ENCODE measurements around the gene CABP4.
"Not testable (repeated sequence)": the region's sequence is repeated elsewhere in the genome, so short reads cannot be mapped to it uniquely, and the experiment has no call there.

Gene CABP4

DNA sequence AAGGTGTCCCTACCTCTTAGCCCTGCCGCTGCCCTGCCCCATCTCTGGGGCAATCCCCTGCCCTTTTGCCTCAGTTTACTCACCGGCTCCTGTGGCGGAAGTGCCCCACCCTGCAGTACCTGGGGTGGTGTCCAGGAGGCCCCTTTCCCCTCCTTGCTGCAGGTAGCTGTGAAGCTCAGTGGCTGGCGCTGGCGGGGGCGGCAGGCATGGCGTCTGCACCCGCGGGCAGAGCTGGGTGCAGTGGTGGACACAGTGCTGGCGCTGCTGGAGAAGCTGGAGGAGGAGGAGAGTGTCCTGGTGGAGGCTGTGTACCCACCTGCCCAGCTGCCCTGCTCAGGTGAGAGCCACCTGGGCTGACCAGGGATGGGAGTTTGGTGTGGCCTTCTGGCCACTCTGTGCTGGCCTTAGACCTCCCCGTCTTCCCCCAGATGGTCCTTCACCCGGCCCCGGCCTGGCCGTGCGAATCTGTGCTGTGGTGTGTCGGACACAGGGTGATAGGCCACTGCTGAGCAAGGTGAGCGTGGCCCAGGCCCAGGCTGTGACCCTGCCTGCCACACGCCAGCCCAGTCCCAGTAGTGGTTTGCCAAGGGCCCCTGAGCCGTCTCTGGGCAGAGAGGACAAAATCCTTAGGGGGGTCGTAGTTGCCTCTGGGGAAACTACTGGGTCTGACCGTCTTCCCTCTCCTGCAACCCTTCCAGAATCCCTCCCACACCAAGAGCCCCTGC lies 35.7 kb upstream of the CABP4 start:
- DNase-seq (ENCODE audit: low read depth, low spot score) = no peak

DNA sequence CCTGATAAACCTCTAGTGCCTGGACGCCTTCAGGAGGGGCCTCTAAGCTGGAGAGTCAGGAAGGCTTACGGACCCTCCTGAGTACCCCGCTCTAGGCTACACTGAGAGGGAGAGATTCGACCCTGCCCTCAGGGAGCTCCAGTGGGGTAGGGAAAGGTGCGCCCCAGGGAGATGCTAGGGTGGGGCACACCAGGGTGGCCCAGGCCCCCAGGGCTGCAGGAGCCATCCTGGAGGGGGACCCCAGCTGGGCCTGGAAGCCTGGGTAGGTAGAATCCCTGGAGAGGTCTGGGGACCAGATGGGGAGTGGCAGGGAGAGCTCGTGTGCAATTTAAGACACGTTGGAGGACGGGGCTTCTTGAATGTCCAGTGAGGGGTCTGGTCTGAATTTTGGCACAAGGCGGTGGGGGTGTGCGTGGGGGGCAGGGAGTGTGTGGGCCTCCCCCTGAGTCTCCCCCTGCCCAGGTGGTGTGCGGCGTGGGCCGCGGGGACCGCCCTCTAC lies 35.0 kb upstream of the CABP4 start:
- DNase-seq (ENCODE audit: low read depth, low spot score) = no peak

DNA sequence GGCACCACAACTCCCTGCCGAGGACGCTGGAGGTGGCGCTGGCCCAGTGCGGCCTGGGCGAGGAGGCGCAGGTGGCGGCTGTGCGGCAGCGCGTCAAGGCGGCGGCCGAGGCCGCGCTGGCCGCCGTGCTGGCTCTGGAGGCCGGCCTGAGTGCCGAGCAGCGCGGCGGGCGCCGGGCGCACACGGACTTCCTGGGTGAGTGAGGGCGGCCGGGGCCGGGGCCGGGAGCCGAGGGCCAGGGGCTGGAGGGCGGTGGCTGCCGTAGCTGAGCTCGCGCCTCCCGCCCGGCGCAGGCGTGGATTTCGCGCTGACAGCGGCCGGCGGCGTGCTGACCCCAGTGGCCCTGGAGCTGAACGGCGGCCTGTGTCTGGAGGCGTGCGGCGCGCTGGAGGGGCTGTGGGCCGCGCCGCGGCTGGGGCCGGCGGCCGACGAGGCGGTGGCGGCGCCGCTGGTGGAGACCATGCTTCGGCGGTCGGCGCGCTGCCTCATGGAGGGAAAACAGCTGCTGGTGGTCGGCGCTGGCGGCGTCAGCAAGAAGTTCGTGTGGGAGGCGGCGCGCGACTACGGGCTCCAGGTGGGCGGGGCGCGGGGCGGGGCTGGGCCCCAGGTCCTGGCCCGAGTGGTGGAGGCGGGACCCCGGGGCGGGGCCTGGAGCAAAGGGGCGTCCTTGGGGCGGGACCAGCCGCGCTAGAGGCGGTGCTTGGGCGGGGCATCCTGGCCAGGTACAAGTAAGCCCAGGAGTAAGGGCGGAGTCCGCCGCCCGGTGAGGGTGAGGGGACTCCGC lies 34.3 kb upstream of the CABP4 start:
- DNase-seq (ENCODE audit: low read depth, low spot score) = peak; percentile 74

DNA sequence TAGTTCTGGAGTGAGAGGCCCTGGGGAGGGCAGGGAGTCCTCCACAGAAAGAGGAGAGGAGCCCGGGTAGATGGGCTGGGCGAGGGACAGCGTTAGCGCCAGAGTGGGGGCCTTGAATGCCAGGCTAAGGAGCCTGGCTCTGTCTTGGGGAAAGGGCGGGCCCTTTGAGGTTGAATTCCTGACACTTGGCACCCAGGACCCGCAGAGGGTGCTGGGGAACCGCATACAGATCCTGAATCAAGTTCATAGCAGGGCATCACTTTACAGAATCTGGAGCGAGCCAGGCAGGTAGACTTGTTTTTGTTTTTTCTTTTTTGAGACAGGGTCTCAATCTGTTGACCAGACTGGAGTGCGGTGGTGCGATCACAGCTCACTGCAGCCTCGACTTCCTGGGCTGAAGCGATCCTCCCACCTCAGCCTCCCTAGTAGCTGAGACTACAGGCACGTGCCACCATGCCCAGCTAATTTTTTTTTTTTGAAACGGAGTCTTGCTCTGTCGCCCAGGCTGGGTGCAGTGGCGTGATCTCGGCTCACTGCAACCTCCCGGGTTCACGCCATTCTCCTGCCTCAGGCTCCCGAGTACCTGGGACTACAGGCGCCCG lies 33.6 kb upstream of the CABP4 start:
- no peak for DNase-seq (ENCODE audit: low read depth, low spot score)

DNA sequence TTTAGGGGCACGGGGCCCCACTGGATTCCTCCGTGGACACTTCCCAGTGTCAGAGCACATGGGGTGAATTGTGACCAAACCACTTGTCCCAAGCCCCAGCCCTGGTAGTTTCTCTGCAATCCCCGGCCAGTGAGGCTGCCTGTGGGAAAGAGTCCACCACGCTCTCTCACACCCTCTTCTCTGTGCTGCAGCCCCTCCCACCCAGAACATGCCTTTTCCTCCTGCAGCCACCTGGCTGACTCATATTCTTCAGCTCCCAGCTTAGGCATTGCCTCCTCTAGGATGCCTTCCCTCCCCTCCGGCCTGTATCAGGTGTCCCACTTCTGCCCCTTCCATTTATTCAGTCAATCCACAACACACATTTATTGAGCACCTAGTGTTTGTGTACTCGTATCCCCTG lies 32.3 kb upstream of the CABP4 start:
- no peak for DNase-seq (ENCODE audit: low read depth, low spot score)

DNA sequence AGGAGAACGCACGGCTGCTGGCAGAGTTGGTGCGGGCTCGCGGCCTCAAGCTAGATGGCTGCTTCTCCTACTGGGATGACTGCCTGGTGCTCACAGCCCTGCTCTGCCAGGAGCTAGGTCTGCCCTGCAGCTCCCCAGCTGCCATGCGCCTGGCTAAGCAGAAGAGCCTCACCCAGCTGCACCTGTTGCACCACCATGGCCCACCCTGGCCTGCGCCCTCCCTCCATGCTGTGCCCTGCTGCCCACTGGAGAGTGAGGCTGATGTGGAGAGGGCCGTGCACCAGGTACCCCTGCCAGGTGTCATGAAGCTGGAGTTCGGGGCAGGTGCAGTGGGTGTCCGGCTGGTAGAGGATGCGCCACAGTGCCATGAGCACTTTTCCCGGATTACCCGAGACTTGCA lies 31.7 kb upstream of the CABP4 start:
- no peak for DNase-seq (ENCODE audit: low read depth, low spot score)

DNA sequence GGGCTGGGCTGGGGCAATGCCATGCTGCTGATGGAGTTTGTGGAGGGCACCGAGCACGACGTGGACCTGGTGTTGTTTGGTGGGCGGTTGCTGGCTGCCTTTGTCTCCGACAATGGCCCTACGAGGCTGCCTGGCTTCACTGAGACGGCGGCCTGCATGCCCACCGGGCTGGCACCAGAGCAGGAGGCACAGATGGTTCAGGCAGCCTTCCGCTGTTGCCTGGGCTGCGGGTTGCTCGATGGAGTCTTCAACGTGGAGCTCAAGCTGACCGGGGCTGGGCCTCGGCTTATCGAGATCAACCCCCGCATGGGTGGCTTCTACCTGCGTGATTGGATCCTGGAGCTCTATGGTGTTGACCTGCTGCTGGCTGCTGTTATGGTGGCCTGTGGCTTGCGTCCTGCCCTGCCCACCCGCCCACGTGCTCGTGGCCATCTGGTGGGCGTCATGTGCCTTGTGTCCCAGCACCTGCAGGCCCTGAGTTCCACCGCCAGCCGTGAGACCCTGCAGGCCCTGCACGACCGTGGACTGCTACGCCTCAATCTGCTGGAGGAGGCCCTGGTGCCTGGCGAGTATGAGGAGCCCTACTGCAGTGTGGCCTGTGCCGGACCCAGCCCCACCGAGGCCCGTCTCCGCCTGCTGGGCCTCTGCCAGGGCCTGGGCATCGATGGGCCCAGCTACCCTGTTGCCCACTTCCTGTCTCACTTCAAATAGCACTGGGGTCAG lies 31.1 kb upstream of the CABP4 start:
- DNase-seq (ENCODE audit: low read depth, low spot score) = no peak

DNA sequence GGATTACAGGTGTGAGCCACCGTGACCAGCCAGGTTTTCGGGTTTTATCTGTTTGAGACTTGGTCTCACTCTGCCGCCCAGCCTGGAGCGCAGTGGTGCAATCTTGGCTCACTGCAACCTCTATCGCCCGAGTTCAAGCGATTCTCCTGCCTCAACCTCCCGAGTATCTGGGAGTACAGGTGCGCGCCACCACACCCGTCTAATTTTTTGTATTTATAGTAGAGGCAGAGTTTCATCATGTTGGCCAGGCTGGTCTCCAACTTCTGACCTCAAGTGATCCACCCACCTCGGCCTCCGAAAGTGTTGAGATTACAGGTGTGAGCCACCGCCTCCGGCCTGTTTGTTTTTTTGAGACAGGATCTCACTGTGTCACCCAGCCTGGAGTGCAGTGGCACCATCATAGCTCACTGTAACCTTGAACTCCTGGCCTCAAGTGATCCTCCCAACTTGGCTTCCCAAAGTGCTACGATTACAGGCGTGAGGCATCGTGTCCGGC lies 27.7 kb upstream of the CABP4 start:
- DNase-seq (ENCODE audit: low read depth, low spot score) = not testable (repeated sequence)

DNA sequence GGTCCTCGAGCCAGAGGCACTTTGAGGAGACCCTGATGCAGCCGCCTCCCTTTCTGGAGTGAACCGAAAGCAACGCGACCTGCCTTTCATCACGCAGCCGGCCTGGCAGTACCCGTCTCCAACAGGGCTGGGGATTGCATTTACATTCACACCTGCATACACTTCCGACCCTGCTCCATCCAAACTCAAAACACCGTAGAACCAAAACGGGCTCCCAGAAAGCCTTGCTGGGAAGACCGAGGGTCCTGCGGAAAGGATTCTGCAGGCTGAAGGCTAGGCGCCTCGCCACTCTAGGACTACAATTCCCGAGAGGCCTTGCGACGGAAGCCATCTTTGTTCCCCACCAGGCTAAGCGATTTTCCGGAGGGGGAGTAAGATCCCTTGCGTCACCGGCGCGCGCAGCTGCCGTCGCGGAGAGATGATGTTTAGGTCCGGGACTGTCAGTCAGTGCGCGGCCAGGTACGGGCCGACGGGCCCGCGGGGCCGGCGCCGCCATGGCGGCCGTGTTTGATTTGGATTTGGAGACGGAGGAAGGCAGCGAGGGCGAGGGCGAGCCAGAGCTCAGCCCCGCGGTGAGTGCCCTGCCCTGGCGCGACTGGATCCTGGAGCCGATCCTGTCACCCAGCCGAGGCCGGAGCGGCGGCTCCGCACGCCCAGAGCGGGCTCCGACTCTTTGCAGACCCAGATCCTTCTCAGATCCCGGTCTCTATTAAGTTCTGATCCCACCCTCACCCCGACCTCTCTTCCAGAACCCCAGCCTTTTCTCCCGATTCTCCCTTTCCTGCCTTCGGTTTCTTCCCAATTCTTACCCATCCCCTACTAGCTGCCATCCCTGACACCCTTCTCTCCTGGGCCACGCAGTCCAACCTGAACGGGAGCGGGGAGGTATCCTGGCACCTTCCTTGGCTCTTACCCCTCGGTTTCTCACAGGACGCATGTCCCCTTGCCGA lies 26.8 kb upstream of the CABP4 start, which contains the start of gene RPS6KB2:
RPS6KB2 (plus strand) TSS at position 443 of the 950 bp plus-strand sequence; CDS start at position 495, 52 bp downstream.
- peak; percentile 93 for DNase-seq (ENCODE audit: low read depth, low spot score)

DNA sequence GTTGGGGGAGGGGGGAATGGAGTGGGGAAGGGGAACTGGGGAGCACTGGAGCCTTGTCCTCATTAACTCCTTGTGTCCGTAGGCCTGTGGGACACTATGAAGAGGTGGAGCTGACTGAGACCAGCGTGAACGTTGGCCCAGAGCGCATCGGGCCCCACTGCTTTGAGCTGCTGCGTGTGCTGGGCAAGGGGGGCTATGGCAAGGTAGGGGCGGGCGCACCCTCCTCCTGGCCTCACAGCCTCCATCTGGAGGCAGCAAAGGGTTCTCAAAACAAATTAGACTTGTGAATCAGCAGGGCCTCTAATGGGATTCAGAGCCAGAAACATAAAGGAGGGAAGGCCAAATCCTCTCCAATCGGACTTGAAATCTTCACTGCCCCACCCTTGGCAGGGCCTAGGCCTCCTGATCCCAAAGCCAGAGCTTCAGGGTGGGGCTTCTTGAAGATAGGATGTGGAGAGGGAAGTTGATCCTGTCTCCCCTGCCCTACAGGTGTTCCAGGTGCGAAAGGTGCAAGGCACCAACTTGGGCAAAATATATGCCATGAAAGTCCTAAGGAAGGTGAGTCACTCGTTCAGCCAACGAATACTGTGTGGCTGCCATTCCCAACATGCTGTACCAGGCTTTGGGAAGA lies 26.0 kb upstream of the CABP4 start:
- no peak for DNase-seq (ENCODE audit: low read depth, low spot score)

DNA sequence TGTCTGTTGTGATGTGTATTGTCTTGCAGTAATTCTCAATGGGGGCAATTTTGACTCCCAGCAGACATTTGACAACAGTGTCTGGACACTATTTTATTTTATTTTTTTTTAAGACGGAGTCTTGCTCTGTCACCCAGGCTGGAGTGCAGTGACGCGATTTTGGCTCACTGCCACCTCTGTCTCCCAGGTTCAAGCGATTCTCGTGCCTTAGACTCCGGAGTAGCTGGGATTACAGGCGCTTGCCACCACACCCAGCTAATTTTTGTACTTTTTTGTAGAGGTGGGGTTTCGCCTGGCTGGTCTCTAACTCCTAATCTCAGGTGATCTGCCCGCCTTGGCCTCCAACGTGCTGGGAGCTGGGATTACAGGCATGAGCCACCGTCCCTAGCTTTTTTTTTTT lies 25.4 kb upstream of the CABP4 start:
- DNase-seq (ENCODE audit: low read depth, low spot score) = no peak

DNA sequence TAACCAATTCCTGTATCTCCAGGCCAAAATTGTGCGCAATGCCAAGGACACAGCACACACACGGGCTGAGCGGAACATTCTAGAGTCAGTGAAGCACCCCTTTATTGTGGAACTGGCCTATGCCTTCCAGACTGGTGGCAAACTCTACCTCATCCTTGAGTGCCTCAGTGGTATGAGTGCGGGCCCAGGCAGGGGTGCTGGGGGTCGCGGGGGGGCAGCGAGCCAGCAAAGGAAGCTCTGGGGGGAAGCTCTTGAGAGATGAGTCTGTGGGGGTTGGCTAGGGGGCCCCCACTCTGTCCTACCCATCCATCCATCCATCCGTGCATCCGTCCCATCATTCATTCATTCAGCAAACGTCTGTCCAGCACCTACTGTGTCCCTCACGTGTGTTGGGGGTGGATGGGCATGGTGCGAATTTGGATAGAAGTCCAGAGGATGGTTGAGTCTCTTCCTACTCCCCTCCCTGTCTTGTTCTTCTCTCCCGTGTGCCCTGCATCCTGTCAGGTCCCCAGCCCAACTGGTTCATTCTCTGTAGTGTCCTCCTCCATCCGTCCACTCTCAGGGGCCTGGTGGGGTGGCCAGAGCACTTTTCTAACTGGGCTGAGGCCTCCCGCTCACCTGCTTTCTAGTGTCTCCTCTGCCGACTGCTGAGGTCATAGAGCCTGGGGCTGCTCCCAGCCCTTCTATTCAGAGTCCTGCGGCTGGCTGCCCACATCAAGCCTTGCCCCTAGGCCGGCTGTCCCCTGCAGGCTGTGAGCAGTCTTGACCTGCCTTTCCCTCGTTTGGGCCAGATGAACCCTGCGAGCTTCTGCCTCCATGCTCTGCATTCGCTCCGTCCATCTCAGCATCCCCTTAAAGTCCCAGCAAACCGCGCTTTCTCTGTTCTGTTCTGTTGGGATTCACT lies 23.6 kb upstream of the CABP4 start:
- DNase-seq (ENCODE audit: low read depth, low spot score) = no peak

DNA sequence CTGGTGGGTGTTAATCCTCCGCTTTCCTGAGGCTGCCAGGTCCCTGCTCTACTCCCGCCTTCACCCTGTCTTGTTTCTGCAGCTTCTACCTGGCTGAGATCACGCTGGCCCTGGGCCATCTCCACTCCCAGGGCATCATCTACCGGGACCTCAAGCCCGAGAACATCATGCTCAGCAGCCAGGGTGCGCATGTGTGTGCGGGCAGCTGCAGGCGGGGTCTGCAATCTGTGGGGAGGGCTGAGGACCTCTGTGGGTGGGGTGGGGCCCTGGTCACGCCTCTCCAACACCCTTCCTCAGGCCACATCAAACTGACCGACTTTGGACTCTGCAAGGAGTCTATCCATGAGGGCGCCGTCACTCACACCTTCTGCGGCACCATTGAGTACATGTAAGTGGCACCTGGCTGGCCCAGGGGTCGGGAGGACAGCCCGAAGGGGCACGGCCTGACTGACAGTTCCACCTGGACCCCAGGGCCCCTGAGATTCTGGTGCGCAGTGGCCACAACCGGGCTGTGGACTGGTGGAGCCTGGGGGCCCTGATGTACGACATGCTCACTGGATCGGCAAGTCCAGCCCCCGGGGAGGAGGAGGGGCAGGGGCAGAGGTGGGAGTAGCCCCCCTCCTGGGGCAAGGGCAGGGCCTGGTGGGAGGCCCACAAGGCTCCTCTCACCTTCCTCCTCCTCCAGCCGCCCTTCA lies 22.4 kb upstream of the CABP4 start:
- no peak for DNase-seq (ENCODE audit: low read depth, low spot score)

DNA sequence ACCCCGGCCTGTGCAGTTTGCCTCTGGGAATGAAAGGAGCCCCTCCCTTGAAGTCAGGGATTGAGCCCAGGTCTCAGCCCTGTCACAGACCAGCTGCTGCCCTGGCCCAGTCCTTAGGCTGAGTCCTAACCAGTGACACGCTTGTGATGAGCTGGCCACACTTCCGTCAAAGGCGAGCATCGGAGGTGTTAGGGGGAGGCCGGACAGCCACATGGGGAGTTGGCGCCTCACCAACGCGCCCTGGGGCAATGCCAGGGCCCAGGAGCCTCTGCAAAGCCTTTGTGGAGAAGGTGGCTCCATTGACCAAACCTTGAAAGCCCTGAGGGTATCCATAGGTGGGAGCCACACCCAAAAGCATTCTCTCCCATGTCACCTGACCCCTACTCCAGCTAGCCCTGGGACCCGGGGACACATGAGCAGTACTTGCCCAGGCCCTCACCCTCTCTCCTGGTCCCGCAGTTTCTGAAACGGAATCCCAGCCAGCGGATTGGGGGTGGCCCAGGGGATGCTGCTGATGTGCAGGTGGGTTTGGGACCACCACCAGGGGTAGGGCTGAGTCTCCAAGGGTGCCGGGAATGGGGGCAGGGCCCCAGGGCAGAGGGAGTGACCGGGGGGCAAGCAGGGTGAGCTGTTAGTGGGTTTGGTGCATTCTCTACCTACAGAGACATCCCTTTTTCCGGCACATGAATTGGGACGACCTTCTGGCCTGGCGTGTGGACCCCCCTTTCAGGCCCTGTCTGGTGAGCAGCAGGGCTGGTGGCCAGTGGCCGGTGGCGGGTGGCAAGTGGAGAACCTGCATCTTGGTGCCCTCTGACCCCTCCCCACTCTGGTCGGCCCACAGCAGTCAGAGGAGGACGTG lies 21.4 kb upstream of the CABP4 start:
- no peak for DNase-seq (ENCODE audit: low read depth, low spot score)

DNA sequence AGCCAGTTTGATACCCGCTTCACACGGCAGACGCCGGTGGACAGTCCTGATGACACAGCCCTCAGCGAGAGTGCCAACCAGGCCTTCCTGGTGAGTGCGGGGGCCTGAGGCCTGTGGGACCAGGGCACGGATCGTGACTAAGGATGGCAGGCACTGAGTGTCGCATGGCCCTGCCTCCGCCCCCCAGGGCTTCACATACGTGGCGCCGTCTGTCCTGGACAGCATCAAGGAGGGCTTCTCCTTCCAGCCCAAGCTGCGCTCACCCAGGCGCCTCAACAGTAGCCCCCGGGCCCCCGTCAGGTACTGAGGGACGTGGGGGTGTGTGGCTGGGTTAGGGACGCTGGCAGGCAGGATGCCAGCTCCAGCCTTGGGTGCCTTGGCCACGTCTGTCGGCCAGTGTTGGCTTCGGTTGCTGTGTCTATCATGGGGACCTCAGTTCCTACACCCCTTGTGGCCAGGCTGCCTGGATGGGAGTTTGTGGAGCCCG lies 20.7 kb upstream of the CABP4 start:
- DNase-seq (ENCODE audit: low read depth, low spot score) = no peak

DNA sequence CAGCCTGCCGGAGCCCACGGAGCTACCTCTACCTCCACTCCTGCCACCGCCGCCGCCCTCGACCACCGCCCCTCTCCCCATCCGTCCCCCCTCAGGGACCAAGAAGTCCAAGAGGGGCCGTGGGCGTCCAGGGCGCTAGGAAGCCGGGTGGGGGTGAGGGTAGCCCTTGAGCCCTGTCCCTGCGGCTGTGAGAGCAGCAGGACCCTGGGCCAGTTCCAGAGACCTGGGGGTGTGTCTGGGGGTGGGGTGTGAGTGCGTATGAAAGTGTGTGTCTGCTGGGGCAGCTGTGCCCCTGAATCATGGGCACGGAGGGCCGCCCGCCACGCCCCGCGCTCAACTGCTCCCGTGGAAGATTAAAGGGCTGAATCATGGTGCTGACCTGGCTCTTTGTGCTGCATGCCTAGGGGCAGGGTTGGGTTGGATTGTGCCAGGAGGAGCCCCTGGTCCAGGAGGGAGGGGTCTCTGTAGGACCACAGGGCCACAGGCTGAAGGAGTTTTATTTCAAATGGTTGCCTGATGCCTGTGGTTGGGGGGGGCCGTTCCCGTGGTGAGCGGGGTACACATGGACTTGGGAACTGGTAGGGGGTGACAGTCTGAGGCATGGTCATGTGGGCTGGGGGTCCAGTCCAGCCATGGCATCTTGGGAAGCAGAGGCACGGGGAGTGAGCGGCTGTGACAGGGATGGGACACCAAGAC lies 20.0 kb upstream of the CABP4 start:
- no peak for DNase-seq (ENCODE audit: low read depth, low spot score)

Data from smooth muscle cell of the brain vasculature (primary cell).